Measurements from ENCODE around the gene ATPAF2. TPM values are rescaled to one million over a fixed set of nuclear protein-coding genes. Genes with fewer than 3 reads are reported as not detected.

Gene ATPAF2
- total and polyA plus RNA-seq, 2 experiments from 2014 or later = 17.9 to 33.9 TPM

DNA sequence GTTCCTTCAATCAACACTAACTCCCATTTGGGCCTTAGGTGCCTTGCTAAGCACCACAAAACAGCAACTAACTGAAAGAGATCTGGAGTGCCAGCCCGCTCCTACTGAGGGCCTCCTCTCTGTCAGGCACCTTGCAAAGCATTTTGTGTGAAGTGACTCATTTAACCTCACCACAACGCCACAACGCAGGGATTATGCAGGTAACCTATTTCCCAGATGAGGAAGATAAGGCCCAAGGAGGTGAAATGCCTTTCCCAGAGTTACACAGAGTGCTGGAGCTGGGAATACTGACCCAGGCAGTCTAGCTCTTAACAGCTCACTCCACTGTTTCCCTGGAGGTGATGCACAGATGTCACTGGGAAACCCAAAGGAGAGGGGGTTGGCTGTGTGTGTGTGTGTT, 33.5 kb downstream of the ATPAF2 start:
- no peaks in the 10 kb centered on the region for H3K79me2 ChIP-seq
- no peak overlapping the region for H3K4me2 ChIP-seq
- no peak overlapping the region for H2AFZ ChIP-seq
- 65% methylated on average over 3 of the region's 3 CpGs for WGBS (ENCODE audit: low lambda C conversion rate, missing lambda C conversion rate)
- H3K9me2 ChIP-seq (replicated peaks; ENCODE audit: insufficient read depth) = no peaks in the 10 kb centered on the region
- no peak for TF ChIP-seq EZH2 (IDR thresholded peaks at IDR 0.05; ENCODE audit: borderline replicate concordance)
- H3K27me3 ChIP-seq = no peaks in the 10 kb centered on the region
- no peak for DNase-seq (ENCODE audit: low spot score)
- no peaks in the 10 kb centered on the region for H4K20me1 ChIP-seq (ENCODE audit: insufficient read depth, poor library complexity, severe bottlenecking)
- no peak overlapping the region for H3K4me3 ChIP-seq
- H3K27ac ChIP-seq = no peak overlapping the region
- no peaks in the 10 kb centered on the region for H3K9me3 ChIP-seq (ENCODE audit: low read depth)
- H3K4me1 ChIP-seq (ENCODE audit: insufficient read depth) = no peaks in the 10 kb centered on the region
- H3K36me3 ChIP-seq (replicated peaks; ENCODE audit: insufficient read depth, low read depth) = no peaks in the 10 kb centered on the region

DNA sequence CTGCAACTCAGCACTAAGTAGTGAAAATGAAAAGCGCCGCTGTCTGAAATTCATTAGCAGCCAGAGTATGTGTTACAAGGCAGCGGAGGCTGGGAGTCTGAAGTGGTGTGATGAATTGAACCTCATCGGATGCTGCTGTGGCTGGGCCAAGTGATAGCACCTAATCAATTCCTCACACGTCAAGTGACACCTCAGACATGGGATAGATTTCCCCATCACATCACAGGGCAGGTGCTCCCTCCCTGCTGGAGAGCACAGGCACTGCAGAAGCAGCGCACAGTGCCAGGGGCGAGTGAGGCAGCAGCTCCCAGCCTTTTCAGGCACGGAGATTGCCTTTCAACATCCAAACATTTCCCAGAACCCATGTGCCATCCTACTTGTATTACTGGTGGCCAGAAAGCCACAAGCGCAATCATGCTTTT, 34.1 kb downstream of the ATPAF2 start:
- no peaks in the 10 kb centered on the region for H3K79me2 ChIP-seq
- no peaks in the 10 kb centered on the region for H3K9me2 ChIP-seq (replicated peaks; ENCODE audit: insufficient read depth)
- no peaks in the 10 kb centered on the region for H4K20me1 ChIP-seq (ENCODE audit: insufficient read depth, poor library complexity, severe bottlenecking)
- H3K27ac ChIP-seq = no peak overlapping the region
- no peak overlapping the region for H3K4me2 ChIP-seq
- 80% methylated on average over 9 of the region's 9 CpGs for WGBS (ENCODE audit: low lambda C conversion rate, missing lambda C conversion rate)
- no peaks in the 10 kb centered on the region for H3K4me1 ChIP-seq (ENCODE audit: insufficient read depth)
- H3K9me3 ChIP-seq (ENCODE audit: low read depth) = no peaks in the 10 kb centered on the region
- H3K27me3 ChIP-seq = no peaks in the 10 kb centered on the region
- TF ChIP-seq EZH2phosphoT487 (IDR thresholded peaks at IDR 0.05; ENCODE audit: low read depth, severe bottlenecking, unreplicated experiment) (no peak), EZH2 (IDR thresholded peaks at IDR 0.05; ENCODE audit: borderline replicate concordance) (no peak)
- TF ChIP-seq, protein P1, sequence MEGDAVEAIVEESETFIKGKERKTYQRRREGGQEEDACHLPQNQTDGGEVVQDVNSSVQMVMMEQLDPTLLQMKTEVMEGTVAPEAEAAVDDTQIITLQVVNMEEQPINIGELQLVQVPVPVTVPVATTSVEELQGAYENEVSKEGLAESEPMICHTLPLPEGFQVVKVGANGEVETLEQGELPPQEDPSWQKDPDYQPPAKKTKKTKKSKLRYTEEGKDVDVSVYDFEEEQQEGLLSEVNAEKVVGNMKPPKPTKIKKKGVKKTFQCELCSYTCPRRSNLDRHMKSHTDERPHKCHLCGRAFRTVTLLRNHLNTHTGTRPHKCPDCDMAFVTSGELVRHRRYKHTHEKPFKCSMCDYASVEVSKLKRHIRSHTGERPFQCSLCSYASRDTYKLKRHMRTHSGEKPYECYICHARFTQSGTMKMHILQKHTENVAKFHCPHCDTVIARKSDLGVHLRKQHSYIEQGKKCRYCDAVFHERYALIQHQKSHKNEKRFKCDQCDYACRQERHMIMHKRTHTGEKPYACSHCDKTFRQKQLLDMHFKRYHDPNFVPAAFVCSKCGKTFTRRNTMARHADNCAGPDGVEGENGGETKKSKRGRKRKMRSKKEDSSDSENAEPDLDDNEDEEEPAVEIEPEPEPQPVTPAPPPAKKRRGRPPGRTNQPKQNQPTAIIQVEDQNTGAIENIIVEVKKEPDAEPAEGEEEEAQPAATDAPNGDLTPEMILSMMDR (IDR thresholded peaks at IDR 0.05; ENCODE audit: poor library complexity) = no peak
- no peak overlapping the region for H2AFZ ChIP-seq
- H3K4me3 ChIP-seq = no peak overlapping the region
- DNase-seq (ENCODE audit: low spot score) = no peak
- no peaks in the 10 kb centered on the region for H3K36me3 ChIP-seq (replicated peaks; ENCODE audit: insufficient read depth, low read depth)

DNA sequence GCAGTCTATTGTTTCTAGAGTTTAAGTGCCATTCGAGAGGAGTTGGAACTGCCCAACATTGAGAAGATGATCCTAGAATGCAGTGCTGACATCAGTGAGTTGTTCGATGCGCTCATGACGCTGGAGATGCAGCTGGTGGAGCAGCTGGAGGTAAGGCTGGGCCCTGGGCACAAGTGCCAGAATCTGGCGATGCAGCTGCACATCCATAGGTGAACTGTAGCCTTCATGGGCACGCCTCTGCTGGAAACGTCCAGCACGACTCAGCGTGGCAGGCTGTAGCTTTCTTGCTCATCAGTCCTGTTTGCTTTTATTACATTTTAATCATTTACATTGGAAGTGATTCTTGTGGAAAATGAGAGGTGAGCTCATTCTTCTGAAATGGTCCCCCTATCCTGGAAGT, 34.6 kb downstream of the ATPAF2 start:
- Histone ChIP-seq H3K27ac (no peak overlapping the region), H2AFZ (no peak overlapping the region), H3K27me3 (no peaks in the 10 kb centered on the region), H3K9me2 (replicated peaks; ENCODE audit: insufficient read depth) (no peaks in the 10 kb centered on the region), H3K4me1 (ENCODE audit: insufficient read depth) (no peaks in the 10 kb centered on the region), H4K20me1 (ENCODE audit: insufficient read depth, poor library complexity, severe bottlenecking) (no peaks in the 10 kb centered on the region), H3K36me3 (replicated peaks; ENCODE audit: insufficient read depth, low read depth) (no peaks in the 10 kb centered on the region), H3K4me2 (no peak overlapping the region), H3K9me3 (ENCODE audit: low read depth) (no peaks in the 10 kb centered on the region), H3K4me3 (no peak overlapping the region), H3K79me2 (no peaks in the 10 kb centered on the region)
- WGBS (ENCODE audit: low lambda C conversion rate, missing lambda C conversion rate) = 92% methylated on average over 9 of the region's 9 CpGs
- DNase-seq (ENCODE audit: low spot score) = no peak
- TF ChIP-seq EZH2phosphoT487 (IDR thresholded peaks at IDR 0.05; ENCODE audit: low read depth, severe bottlenecking, unreplicated experiment) (no peak), EZH2 (IDR thresholded peaks at IDR 0.05; ENCODE audit: borderline replicate concordance) (no peak)
- TF ChIP-seq, protein P1 (IDR thresholded peaks at IDR 0.05; ENCODE audit: poor library complexity) = no peak

DNA sequence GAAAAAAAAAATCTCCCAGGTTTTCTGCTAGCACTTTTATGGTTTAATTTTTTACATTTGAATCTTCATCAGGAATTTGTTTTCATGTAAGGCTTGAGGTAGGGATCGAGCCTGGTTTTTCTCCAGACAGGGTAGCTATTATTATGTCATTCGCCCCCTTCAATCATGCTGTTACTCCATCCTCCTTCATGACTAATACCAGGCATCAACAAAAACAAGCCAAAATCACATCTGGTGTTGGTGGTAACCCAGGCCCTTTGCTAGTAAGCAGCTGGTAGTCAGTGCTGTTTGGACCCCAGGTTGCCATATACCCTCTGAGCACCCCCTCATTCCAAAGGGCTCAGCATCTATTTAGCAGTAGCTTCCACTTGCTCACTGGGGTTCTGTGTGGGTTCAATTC, 36.8 kb downstream of the ATPAF2 start:
- WGBS (ENCODE audit: low lambda C conversion rate, missing lambda C conversion rate) = 95% methylated on average over 2 of the region's 2 CpGs
- DNase-seq (ENCODE audit: low spot score) = no peak
- Histone ChIP-seq H3K27me3 (no peaks in the 10 kb centered on the region), H3K9me2 (replicated peaks; ENCODE audit: insufficient read depth) (no peaks in the 10 kb centered on the region), H3K79me2 (no peaks in the 10 kb centered on the region), H3K27ac (no peak overlapping the region), H3K36me3 (replicated peaks; ENCODE audit: insufficient read depth, low read depth) (no peaks in the 10 kb centered on the region), H3K4me2 (no peak overlapping the region), H3K4me3 (no peak overlapping the region), H4K20me1 (ENCODE audit: insufficient read depth, poor library complexity, severe bottlenecking) (no peaks in the 10 kb centered on the region), H2AFZ (no peak overlapping the region), H3K9me3 (ENCODE audit: low read depth) (no peaks in the 10 kb centered on the region), H3K4me1 (ENCODE audit: insufficient read depth) (no peaks in the 10 kb centered on the region)
- TF ChIP-seq, protein P1 (IDR thresholded peaks at IDR 0.05; ENCODE audit: poor library complexity) = no peak
- TF ChIP-seq EZH2phosphoT487 (IDR thresholded peaks at IDR 0.05; ENCODE audit: low read depth, severe bottlenecking, unreplicated experiment) (no peak), EZH2 (IDR thresholded peaks at IDR 0.05; ENCODE audit: borderline replicate concordance) (no peak)
